ENCODE results near the gene SNAPC2.
A peak's percentile ranks its signal among the peaks of the same experiment; 100 is the strongest.

Gene SNAPC2

GRCh38 chr19:7911508-7912143 lies 8.5 kb upstream of the SNAPC2 start:
- no peak for TF ChIP-seq FOXP2 (optimal IDR thresholded peaks at IDR 0.05; ENCODE audit: borderline replicate concordance, extremely low read depth, extremely low read length, insufficient read depth)
- no peak for TF ChIP-seq TAF1 (IDR thresholded peaks at IDR 0.05; ENCODE audit: borderline replicate concordance, insufficient read depth, low read length)
- TF ChIP-seq SIN3A (IDR thresholded peaks at IDR 0.05; ENCODE audit: borderline replicate concordance, insufficient read depth, low read length): no peak
- TF ChIP-seq POLR2AphosphoS5 (IDR thresholded peaks at IDR 0.05; ENCODE audit: low read depth, low read length): no peak

- TF ChIP-seq REST (IDR thresholded peaks at IDR 0.05; ENCODE audit: insufficient read depth in 1 of 2, low read depth in 2 of 2, low read length in 2 of 2): no peak
- no peak for TF ChIP-seq POLR2AphosphoS5 (IDR thresholded peaks at IDR 0.05; ENCODE audit: low read depth, low read length)
- no peak for TF ChIP-seq FOXP2 (optimal IDR thresholded peaks at IDR 0.05; ENCODE audit: borderline replicate concordance, extremely low read depth, extremely low read length, insufficient read depth)
- no peak for TF ChIP-seq SIN3A (IDR thresholded peaks at IDR 0.05; ENCODE audit: borderline replicate concordance, insufficient read depth, low read length)
- no peak for TF ChIP-seq TAF1 (IDR thresholded peaks at IDR 0.05; ENCODE audit: borderline replicate concordance, insufficient read depth, low read length)
These were observed 7.9 kb upstream of the SNAPC2 start for GRCh38 chr19:7912144-7912696.

DNA sequence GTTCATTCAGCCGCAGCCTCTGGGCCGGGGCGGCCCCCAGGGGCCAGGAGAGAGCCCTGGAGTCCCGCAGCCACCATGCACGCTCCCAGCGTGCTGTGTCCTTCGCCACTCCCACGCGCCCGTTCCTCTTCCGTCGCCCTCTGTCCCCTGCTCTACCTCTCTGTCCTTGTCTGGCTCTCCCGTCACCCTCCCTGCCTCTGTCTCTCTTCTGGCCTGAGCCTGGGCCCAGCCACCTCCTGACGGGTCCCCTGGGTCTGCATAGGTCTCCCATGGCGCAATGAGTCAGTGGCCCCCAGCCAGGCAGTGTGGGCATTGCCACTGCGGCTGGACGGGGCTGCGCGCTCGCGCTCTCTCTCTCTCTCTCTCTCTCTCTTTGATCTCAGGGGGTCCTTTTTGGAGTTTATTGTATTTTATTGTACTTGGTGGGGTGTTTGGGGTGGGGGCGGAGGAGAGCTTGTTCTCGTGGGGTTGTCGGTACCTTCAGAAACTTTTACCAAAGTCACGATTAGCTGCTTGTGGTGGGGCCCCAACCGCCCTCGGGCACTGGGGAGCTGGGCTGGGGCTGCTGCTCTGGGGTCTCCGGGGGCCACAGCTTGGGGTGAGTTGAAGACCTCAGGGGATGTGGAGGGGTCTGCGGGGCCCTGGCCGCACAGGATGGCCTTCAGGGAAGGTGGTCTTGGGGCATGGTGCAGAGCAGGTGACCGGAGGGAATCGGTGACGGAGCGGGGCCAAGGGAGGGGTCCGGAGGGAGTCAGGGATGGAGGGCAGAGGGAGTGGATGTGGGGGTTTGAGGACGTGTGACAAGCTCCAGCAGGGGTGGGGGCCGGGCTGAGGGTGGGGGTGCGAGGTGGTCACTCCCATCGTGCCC lies 7.2 kb upstream of the SNAPC2 start:
- TF ChIP-seq TAF1 (IDR thresholded peaks at IDR 0.05; ENCODE audit: borderline replicate concordance, insufficient read depth, low read length): no peak
- peak; percentile 8; the same call in 1 of the 2 replicates for TF ChIP-seq SIN3A (IDR thresholded peaks at IDR 0.05; ENCODE audit: borderline replicate concordance, insufficient read depth, low read length)

DNA sequence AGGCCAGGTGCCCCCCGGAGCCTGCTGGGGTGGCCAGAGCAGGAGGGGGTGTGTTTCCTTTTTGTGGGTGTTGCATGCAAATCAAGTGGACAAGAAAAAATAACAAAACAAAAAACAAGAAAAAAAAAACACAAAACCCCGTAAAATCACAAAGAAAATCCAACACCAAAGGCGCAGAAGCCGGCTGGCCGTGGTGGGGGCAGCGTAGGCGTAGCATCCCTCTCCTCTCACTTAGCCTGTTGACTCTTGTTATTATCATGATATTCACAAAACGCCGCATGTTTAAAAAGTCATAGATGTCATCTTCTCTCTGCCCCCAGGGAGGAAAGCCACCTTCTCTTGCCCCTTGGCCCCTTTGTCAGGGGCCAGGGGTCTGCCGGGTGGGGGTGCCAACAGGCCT lies 6.5 kb upstream of the SNAPC2 start:
- TF ChIP-seq FOXP2 (optimal IDR thresholded peaks at IDR 0.05; ENCODE audit: borderline replicate concordance, extremely low read depth, extremely low read length, insufficient read depth): no peak
- 0 out of 2 replicates have a peak, but pooled peaks have one; percentile 7 for TF ChIP-seq TAF1 (IDR thresholded peaks at IDR 0.05; ENCODE audit: borderline replicate concordance, insufficient read depth, low read length)
- no peak for TF ChIP-seq SIN3A (IDR thresholded peaks at IDR 0.05; ENCODE audit: borderline replicate concordance, insufficient read depth, low read length)
- no peak for TF ChIP-seq REST (IDR thresholded peaks at IDR 0.05; ENCODE audit: insufficient read depth in 1 of 2, low read depth in 2 of 2, low read length in 2 of 2)
- TF ChIP-seq POLR2AphosphoS5 (IDR thresholded peaks at IDR 0.05; ENCODE audit: low read depth, low read length): no peak; the same call in 1 of the 2 replicates

DNA sequence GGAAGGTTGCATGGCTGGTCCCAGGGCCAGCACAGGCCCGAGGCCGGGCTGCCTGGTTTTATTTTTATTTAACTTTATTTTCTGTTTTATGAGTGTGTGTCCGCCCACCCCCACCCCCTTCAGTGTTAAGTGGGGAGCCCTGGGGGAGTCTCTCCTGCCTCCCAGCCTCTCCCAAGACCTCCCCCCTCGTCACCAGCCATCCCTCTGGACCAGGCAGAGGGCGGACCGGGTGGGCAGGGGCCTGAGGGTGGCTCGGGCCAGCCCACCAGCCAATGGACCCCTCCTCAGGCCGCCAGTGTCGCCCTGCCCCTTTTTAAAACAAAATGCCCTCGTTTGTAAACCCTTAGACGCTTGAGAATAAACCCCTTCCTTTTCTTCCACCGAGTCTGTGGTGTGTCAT lies 6.0 kb upstream of the SNAPC2 start:
- TF ChIP-seq REST (IDR thresholded peaks at IDR 0.05; ENCODE audit: insufficient read depth in 1 of 2, low read depth in 2 of 2, low read length in 2 of 2) (no peak), POLR2AphosphoS5 (IDR thresholded peaks at IDR 0.05; ENCODE audit: low read depth, low read length) (no peak; the same call in 1 of the 2 replicates), SIN3A (IDR thresholded peaks at IDR 0.05; ENCODE audit: borderline replicate concordance, insufficient read depth, low read length) (0 out of 2 replicates have a peak, but pooled peaks have one; percentile 10), FOXP2 (optimal IDR thresholded peaks at IDR 0.05; ENCODE audit: borderline replicate concordance, extremely low read depth, extremely low read length, insufficient read depth) (no peak), TAF1 (IDR thresholded peaks at IDR 0.05; ENCODE audit: borderline replicate concordance, insufficient read depth, low read length) (0 out of 2 replicates have a peak, but pooled peaks have one; percentile 1)

All from PFSK-1 (cell line).